Epidermal melanocyte (primary cell): ENCODE data around the gene KCTD11.
"Not testable (repeated sequence)": the region's sequence is repeated elsewhere in the genome, so short reads cannot be mapped to it uniquely, and the experiment has no call there.

Experiments
- DNase-seq: peaks from one replicate; pipeline ENCODE4 v3.0.0; 2011; ENCODE audit warnings: low spot score; ENCODE audit not compliant: insufficient read length

KCTD11 gene

DNA sequence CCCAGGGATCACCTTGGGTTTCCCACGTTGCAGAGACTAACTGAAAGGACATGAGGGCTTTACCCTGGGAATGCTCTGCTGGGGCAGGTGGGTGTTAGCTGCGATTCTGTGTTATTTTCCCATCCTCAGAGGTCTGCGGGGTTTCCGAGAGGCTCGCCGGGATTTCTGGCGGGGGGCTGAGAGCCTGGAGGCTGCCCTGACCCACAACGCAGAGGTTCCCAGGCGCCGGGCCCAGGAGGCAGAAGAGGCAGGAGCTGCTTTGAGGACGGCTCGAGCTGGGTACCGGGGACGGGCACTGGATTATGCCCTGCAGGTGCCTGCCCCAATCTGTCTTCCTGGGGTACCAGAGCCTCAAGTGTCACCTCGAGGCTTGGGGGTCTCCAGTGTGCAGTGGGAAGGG, 8.7 kb upstream of the KCTD11 start:
- no peak for DNase-seq

DNA sequence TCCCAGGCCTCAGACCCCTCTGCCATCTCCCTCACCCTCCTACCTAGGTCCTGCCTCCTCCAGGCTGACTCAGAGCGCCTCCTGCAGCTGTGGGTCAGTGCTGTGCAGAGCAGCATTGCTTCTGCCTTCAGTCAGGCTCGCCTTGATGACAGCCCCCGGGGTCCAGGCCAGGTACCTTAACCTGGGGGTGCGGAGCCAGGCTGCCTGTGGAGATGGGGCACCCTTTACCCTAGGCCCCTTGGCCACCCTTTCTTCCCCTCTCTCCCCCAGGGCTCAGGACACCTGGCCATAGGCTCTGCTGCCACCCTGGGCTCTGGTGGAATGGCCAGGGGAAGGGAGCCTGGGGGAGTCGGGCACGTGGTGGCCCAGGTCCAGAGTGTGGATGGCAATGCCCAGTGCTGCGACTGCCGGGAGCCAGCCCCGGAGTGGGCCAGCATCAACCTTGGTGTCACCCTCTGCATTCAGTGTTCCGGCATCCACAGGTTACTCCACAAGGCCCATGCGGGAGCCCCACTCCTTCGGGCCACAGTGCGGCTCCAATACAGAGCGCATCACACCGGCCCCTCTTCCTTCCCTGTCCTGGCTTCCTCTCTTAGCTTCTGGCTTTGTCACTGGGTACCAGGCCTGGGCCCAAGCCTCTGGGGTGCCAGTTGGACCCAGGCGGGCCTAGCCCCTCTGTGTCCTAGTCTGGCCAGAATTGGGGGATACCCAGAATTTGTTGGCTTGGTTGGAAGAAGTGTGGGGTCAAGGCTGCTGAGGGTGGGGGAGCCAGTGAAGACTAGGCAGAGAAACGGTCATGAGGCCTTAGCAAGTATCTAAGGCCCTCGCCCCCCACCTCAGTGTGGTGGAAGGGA, 5.0 kb upstream of the KCTD11 start:
- DNase-seq, result no peak

DNA sequence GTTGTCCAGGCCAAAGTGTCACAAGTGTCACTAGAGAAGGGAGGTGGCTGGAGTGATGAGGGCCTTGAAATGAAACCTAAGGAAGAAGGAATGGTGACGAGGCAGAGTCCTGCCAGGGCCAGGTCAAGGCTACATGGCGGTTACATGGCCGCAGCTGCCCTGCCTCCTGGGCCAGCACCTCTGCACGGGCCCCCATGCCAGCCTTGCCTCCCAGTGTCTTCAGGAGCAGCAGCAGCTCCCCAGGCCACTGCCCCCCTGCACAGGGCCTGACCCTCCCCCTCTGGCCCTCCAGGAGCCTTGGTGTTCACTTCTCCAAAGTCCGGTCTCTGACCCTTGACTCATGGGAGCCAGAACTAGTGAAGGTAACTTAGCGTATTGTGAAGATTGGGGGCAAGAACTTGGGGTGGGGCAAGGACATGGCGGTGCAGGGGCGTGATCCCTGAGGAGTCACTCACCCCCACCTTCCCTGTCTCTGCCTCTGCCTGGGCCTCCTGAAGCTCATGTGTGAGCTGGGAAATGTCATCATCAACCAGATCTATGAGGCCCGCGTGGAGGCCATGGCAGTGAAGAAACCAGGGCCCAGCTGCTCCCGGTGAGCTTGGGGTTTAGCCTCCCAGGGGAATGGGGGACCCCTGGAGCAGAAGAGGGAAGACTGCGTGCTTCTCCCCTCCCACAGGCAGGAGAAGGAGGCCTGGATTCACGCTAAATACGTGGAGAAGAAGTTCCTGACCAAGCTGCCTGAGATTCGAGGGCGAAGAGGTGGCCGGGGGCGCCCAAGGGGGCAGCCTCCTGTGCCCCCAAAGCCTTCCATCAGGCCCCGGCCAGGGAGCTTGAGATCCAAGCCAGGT, 4.1 kb upstream of the KCTD11 start:
- DNase-seq, result no peak

DNA sequence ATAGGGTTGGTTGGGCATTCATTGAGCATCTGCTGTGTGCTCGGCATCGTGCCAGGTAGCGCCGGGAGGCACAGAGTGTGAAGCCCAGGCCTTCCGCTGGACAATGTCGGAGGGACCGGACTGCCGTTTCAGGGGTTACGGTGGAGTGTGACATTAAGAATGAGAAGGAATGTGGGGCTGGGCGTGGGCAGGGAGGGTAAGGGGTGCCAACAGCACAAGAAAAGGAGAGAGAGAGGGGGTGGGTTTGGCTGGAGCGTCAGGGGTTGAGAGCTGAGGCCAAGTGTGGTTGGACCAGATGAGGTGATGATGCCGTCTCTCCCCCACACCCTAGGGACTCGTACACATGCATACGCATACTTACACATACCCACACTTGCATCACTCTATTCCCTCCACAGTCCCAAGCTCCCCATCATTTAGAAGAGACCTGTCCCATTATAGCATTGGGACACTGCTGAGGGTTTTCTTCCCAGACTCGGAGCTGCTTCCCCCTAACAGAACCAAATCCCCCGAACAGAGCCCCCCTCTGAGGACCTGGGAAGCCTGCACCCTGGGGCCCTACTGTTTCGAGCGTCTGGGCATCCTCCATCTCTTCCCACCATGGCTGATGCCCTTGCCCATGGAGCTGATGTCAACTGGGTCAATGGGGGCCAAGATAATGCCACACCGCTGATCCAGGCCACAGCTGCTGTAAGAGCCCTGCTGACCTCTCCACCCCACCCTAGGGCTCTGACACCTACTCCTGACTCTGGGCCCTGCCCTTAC, 3.3 kb upstream of the KCTD11 start:
- DNase-seq, result no peak

DNA sequence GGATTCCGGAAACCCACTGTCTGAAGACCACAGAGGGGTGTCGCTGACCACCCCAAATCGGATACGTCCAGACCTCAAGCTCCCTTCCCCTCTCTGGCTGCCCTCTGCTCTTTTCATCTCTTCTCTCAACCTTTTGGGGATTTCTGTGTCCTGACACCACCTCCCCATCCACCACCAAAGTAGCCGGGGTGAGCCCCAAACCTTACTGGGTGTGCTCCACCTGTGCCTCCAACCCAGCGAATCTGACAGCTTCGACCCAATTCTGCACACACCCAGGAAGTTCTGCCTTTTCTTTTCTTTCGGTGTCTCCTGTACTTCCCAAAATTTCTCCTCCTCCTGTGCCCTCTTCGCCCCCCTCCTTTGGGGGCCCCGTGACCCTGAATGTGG, 534 bp downstream of the KCTD11 start:
- DNase-seq, result no peak

DNA sequence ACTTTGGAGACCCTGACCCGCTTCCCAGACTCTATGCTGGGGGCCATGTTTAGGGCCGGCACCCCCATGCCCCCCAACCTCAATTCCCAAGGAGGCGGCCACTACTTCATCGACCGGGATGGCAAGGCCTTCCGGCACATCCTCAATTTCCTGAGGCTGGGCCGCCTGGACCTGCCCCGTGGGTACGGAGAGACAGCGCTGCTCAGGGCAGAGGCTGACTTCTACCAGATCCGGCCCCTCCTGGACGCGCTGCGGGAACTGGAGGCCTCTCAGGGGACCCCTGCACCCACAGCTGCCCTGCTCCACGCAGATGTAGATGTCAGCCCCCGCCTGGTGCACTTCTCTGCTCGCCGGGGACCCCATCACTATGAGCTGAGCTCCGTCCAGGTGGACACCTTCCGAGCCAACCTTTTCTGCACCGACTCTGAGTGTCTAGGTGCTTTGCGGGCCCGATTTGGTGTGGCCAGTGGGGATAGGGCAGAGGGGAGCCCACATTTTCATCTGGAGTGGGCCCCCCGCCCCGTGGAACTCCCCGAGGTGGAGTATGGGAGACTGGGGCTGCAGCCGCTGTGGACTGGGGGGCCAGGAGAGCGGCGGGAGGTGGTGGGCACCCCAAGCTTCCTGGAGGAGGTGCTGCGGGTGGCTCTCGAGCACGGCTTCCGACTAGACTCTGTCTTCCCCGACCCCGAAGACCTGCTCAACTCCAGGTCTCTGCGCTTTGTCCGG, 1.1 kb downstream of the KCTD11 start:
- DNase-seq, result no peak

DNA sequence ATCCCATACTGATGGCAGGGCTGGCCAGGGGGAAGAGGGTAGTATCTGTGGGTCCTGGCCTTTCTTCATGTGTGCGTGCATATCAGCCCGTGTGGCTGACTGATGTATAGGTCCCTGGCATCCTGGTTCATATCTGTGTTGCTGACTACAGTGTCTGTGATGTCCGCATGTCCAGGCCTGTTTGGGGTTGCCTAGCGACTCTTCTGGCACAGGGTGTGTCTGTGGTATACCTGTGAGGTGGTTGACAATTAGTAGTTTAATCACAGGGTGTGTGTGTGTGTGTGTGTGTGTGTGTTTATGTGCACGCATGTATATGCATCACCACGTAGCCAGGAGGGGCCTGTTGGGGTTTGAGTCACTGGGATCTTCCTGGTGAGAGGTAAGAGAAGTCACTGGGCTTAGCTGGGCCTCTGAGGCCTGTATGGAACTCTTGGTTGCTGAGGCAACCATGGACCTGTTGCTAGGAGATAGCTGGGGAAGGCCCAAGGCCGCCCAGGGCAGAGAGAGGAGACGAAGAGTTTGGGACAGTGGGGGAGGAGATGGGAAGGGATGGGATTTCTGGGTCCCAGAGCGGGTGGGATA, 2.4 kb downstream of the KCTD11 start:
- no peak for DNase-seq

DNA sequence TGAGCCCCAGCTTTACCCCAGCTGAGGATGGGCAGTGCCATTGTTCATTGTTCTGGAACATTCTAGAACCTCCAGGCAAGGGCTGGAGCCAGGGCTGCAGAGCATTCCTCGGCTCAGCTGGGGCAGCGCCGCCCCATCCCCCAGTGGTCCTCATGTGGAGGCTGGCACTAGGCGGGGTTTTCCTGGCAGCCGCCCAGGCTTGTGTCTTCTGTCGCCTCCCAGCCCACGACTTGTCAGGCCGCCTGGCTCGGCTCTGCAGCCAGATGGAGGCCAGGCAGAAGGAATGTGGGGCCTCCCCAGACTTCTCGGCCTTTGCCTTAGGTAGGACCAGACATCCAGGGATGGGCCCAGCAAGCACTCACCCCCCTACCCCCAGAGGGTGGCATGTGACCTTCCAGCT, 3.1 kb downstream of the KCTD11 start, which contains the start of gene TMEM95:
Gene TMEM95, plus strand, starts transcription at position 104 of the 400 bp plus-strand sequence. Its CDS starts 49 bp downstream, at position 153.
- no peak for DNase-seq

DNA sequence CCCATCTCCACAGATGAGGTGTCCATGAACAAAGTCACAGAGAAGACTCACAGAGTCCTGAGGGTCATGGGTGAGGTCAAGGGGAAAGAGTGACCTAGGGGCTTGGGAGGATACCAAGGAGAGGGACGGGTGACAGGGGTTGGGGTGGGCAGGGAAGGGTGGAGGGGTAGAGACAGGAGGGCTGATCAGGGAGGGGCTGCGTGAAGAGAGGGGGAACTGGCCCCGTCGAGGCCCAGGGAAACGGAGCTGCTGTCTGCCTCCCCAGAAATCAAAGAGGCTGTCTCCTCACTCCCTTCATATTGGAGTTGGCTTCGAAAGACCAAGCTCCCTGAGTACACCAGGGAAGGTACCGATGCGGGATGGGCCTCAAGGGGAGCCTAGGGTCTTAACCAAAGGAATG, 3.6 kb downstream of the KCTD11 start:
- DNase-seq, result no peak

DNA sequence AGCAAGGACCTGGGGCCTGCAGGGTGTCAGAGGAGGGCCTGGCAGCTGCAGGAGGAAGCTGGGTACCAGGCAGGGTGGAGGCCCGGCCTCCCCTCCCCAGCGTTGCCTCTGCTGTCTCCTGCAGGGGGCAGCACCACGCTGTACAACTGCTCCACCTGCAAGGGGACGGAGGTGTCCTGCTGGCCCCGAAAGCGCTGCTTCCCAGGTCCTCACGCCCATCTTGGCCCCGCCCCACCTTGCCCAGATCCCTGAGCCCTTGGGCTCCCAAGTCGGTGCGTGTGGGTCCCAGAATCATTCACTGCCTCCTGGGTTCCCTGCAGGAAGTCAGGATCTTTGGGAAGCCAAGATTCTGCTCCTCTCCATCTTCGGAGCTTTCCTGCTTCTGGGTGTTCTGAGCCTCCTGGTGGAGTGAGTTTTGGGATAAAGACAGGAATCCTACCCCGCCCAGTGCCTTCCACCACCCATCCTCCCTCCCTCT, 4.1 kb downstream of the KCTD11 start:
- DNase-seq, result no peak

DNA sequence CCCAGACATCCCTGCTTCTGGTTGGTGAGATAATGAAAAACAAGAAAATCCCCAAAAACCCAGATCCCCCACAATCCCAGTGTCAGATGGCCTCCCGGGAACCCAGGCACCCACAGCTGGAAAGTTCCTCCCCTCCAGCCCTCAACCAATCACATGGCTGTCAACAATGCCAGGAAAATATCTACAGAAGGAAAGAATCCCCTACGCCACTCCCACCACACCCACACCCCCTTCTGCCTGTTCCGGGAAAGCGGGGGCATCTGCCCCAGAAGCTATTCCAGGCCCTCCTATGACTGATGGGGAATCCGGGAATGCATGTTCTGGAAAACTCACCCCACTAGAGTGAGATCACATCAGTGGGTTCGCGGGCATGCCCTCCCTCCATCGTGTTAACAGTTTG, 4.8 kb downstream of the KCTD11 start:
- no peak for DNase-seq

DNA sequence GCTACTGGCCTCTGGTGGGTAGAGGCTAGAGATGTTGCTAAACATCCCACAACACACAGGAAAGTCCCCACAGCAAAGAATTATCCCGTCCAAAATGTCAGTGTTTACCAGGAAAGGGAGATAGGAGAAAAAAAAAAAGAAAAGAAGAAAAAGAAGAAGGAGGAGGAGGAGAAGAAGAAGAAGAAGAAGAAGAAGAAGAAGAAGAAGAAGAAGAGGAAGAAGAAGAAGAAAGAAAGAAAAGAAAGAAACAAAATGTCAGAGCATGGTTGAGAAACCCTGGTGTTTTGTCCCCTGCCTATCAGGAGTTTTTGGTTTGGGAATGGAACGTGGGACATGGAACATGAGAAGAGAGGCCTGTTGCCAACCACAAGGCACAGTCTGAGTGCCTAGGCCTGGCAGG, 5.4 kb downstream of the KCTD11 start:
- no peak for DNase-seq

DNA sequence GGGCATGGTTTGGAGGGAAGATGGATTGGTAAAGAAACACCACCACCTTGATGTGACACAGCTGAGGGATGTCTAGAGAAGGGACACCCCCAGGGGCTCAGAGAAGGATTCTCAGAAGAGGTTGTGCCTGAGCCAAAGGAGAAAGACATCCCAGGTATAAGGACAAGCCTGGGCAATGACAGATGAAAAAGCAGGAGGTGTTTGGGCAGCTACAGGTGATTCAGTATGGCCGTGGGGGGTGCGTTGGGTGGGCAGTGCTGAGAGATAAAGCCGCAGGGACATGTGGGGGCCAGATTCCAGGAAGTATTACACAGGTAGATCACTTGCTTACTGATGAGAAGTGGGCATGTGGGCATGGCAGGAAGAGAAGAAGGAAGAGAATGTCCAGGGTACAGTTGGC, 9.9 kb downstream of the KCTD11 start:
- no peak for DNase-seq

DNA sequence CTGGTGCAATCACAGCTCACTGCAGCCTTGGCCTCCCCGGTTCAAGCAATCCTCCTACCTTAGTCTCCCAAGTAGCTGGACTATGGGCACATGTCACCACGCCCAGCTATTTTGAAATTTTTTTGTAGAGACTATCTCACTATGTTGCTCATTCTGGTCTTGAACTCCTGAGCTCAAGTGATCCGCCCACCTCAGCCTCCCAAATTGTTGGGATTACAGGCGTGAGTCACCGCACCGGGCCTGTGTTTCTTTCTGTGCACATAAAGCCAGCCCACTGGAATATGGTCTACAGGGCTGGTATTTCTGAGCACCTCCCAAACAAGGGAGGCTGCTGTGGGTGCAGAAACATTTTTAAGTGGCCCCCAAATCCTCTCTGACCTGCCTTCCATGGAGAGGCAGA, 11.3 kb downstream of the KCTD11 start:
- DNase-seq, result no peak

DNA sequence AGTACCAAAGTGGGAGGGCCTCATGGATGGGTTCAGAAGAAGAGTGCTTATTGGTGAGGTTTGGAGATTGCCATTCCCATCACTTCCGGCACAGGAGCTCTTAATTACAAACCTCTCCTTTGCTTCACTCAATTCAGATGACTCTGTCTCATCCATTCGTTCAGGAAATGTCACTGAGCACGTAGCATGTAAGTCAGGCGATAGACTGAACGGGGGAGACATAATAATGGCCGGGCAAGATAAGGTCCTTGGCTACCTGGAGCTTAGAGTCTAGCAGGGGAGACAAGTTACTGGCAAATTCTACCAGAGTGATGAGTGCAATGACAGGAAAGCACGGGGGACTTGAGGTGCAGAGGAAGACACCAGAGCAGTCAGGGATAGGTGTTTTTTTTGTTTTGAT, 14.0 kb downstream of the KCTD11 start:
- DNase-seq, result not testable (repeated sequence)

DNA sequence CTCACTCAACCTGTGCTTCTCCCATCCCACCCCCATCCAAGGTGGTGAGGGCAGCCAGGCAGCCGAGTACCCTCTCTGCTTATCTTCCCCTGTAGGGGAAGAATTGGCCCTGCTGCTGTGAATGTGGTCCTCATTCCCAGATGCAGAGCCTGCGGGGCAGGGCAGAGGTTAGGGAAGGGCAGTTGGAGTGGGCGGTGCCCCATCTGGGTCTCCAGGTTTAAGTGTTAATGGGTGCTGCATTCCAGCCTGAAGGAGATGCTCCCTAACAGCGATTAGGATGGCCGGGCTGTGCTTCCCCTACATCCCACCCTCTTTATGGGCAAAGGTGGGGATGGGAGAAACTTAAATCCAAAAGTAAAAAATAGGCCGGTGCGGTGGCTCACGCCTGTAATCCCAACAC, 15.1 kb downstream of the KCTD11 start:
- no peak for DNase-seq

DNA sequence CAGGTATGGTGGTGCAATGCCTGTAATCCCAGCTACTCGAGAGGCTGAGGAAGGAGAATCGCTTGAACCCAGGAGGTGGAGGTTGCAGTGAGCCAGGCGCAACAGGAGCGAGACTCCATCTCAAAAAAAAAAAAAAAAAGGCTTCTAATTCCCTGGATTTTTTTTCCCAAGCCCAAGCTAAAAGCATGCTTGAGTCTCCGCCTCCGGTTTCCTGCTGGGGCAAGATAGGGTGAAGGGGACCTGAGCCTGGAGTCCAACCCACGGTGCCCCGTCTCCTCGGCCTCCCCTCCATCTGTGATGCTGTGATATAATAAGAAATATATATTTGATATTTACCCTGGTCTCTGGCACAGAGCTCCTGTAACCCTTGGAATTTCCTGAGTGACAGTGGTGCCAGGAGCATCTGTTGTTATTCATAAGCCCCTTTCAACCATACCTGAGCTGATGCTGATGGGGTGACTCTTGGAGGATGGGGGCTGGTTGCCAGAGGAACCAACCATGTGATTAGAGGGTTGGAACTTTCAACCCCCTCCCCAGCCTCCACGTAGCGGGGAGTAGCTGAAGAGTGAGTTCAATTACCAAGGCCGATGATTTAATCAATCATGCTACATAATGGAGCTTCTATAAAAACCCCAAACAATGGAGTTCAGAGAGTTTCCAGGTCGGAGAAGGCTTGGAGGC, 16.1 kb downstream of the KCTD11 start:
- no peak for DNase-seq

DNA sequence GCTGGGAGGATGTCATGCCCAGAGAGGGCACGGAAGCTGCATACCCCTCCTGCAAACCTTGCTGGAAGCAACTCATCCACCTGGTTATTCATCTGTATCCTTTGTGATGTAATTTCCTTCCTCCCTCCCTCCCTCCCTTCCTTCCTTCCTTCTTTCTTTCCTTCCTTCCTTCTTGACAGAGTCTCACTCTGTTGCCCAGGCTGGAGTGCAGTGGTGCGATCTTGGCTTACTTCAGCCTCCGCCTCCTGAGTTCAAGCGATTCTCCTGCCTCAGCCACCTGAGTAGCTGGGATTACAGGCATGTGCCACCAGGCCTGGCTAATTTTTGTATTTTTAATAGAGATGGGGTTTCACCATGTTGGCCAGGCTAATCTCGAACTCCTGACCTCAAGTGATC, 16.6 kb downstream of the KCTD11 start:
- DNase-seq, result not testable (repeated sequence)

DNA sequence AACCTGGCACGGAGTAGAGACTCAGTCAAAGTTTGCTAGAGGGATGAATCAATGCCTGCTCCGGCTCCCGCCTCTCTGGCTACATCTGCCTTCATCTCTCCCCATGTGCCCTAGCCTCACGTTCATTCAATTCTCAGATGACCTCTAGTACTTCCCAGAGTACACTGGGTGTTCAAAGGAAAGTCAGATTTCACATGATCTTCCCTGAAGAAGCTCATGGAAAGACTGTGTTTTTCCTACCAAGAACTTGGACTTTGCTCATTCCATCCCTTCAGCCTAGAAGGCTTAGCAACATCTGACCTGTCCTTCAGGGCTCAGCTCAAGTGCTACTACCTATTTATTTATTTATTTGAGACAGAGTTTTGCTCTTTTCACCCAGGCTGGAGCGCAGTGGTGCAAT, 17.9 kb downstream of the KCTD11 start:
- DNase-seq, result no peak

DNA sequence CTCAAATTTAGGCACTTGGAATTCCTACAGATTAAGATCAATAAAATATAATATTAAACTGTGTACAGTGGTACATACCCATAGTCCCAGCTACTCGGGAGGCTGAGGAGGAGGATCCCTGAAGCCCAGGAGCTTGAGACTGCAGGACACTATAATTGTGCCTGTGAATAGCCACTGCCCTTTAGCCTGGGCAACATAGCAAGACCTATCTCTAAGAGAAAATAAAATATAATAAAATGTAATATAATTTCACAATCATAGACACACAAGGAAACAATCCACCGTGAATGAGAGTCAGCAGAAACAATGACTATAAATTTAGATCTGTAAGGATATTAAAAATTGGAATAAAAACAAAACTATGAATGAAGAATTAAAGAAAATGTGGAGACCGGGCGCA, 18.9 kb downstream of the KCTD11 start:
- no peak for DNase-seq
